ENCODE measurements around the gene EPS8L3.
A peak's percentile ranks its signal among the peaks of the same experiment; 100 is the strongest.

Gene EPS8L3

DNA sequence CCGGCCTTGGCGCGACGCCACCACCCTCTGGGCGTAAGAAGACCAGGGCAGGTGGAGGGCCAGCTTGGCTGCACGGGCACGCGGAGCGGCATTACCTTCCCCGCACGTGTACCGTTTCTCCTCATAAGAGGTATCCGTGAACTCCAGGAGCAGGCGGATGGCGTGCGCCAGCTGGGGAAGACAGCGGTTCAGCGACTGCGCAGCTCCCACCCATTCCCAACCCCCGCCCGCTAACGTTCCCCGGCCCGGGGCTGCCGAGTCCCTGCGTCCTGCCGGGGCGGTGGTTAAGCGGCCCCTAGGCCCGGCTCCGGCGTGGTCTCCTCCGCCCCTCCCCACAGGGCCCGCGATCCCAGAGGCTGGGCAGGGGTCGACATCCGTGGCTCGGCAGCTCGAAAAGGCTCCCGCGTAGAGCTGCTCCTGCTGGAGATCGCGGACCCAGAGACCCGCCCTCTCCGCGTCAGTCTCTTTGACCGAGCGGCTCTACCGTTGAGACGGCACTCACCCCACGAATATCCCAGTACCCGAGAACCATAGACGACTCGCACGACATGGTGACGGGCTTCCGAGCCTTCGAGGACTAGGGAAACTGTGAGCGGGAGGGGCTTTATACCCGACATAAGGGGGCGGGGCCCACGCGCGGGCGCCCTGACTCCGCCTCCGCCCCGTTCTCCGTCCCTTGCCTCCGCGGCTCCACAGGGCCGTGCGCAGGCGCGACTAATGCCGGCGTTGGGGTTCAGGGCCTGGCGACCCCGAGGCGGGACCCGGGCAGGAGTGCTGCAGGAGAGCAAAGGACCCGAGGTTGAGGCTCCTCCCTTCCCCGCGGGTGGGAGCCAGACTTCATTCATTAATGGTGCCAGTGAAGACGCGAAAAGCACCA, 23.7 kb downstream of the EPS8L3 start:
- H3K4me3 ChIP-seq, result peak overlapping the region; percentile 80
- TF ChIP-seq, protein P1, sequence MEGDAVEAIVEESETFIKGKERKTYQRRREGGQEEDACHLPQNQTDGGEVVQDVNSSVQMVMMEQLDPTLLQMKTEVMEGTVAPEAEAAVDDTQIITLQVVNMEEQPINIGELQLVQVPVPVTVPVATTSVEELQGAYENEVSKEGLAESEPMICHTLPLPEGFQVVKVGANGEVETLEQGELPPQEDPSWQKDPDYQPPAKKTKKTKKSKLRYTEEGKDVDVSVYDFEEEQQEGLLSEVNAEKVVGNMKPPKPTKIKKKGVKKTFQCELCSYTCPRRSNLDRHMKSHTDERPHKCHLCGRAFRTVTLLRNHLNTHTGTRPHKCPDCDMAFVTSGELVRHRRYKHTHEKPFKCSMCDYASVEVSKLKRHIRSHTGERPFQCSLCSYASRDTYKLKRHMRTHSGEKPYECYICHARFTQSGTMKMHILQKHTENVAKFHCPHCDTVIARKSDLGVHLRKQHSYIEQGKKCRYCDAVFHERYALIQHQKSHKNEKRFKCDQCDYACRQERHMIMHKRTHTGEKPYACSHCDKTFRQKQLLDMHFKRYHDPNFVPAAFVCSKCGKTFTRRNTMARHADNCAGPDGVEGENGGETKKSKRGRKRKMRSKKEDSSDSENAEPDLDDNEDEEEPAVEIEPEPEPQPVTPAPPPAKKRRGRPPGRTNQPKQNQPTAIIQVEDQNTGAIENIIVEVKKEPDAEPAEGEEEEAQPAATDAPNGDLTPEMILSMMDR (IDR thresholded peaks at IDR 0.05), result no peak
- peak; percentile 85 for DNase-seq (ENCODE audit: low spot score)
- H3K27ac ChIP-seq, result peak overlapping the region; percentile 77 to 82

DNA sequence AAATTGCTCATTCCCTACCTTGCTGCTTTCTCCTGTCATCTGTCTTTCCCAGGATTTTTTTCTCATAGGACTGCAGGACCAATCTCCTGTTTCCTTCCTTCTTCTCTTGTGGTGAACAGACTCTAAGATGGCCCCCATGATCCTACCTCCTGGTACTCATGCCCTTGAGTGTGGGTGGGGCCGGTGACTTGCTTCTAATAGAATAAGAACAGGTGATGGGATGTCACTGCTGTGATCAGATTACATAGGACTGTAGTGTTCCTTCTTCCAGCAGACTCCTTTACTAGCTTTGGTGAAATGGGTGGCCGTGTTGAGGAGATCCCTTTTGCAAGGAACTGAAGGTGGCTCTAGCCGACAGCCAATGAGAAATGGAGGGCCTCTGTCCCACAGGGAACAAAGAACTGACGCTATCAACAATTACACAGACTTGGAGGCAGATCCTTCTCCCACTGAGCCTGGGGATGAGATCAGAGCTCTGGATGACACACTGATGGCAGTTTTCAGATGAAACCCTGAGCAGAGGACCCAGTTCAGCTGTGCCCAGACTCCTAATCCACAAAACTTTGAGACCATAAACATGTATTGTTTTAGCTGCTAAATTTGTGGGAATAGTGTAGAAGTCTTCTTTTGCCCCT, 30.4 kb downstream of the EPS8L3 start:
- TF ChIP-seq, protein P1 (IDR thresholded peaks at IDR 0.05), result no peak
- DNase-seq (ENCODE audit: low spot score), result no peak
- H3K4me3 ChIP-seq, result no peak overlapping the region
- H3K27ac ChIP-seq, result no peak overlapping the region

DNA sequence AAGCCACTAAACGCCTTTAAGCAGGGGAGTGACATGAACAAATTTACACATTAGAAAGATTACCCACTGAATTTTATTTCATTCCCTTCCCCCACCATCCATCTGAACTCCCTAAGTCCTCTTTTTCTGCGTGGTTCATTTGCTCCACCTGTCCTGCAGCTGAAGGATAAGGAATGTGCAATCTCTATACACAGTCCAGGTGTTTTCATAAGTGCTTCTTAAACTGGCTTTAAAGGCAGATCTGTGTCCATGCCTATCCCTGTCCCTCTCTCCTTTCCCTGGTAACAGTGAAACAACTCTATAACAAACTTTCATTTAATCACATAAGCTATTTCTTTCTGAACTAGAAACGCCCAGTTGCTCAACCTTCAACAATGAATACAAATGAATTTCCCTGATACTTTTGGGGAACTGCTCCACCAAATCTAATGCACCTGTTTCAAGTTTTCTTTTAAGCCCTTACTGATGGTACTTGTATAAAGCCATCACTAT, 31.3 kb downstream of the EPS8L3 start:
- Histone ChIP-seq H3K27ac (no peak overlapping the region), H3K4me3 (no peak overlapping the region)
- TF ChIP-seq, protein P1 (IDR thresholded peaks at IDR 0.05), result no peak
- DNase-seq (ENCODE audit: low spot score), result no peak

DNA sequence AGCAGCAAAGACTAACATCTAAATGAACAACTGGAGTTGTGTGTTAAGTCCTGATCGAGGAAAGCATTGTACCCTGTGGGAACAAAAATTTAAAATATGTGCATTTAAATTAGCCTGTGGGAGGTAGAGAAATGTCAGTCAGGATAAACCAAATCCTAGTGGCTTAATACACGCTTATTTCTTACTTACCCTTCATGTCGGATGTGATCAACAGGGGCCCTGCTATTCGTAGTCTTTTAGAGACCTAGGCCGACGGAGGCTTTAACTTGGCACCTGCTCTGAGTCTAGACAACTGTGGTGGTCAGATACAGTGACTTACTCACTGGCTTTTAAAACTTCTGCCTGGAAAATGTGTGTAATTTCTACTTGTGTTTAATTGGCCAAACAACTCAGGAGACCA, 33.1 kb downstream of the EPS8L3 start:
- H3K4me3 ChIP-seq, result no peak overlapping the region
- DNase-seq (ENCODE audit: low spot score), result no peak
- H3K27ac ChIP-seq, result no peak overlapping the region
- TF ChIP-seq, protein P1 (IDR thresholded peaks at IDR 0.05), result no peak

DNA sequence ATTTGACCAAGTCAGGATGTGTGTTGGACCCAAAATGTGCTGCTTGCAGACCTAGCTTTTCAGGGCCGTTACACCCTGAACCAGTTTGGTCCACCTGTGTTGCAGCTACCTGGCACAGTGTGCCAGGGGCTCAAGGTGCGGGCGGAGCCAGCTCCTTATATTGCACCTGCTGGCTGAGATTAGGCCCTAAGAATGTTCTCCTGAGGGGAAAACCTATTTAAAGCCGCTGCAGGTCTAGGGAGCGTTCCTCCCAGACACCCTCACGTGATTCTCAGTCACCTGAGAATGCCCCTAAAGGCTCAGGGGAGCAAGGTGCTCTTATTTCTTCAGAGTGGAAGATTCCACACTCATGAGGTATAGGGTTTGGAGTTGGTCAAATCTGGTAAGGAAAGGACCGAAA, 34.9 kb downstream of the EPS8L3 start:
- TF ChIP-seq, protein P1 (IDR thresholded peaks at IDR 0.05), result no peak
- Histone ChIP-seq H3K27ac (no peak overlapping the region), H3K4me3 (no peak overlapping the region)
- DNase-seq (ENCODE audit: low spot score), result no peak

DNA sequence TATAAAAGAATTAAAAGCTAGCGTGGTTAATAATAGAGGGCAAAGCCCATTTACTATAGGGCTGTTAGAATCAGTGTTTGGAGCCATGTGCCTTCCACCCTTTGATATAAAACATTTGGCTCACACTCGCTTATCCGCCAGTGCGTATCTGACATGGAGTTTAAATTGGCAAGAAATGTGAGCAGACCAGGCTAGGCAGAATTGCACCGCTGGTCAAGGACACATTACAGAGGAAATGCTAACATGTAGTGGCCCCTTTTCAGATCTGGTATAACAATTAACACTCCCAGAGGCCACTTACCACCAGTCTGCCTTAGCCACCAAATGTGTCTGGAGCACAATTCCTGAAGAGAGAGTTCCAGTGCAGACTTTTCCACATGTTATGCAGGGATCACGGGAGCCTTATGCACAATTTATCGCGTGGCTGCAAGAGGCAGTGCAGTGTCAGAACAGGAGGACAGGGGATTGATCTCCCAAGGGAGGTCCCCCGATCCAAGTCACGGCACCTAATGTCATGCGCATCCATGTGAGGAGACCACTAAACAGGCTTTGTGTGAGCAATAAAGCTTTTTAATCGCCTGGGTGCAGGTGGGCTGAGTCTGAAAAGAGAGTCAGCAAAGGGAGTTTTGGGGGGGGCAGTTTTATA, 36.9 kb downstream of the EPS8L3 start:
- TF ChIP-seq, protein P1 (IDR thresholded peaks at IDR 0.05), result no peak
- H3K27ac ChIP-seq, result no peak overlapping the region
- DNase-seq (ENCODE audit: low spot score), result no peak
- H3K4me3 ChIP-seq, result no peak overlapping the region

All from coronary artery (tissue), 2 donors.